HG03097 (cell line): ENCODE measurements around the gene KRTAP10-10.
"Not testable (repeated sequence)": the region's sequence is repeated elsewhere in the genome, so short reads cannot be mapped to it uniquely, and the experiment has no call there.

Experiments
- ATAC-seq: cut with Tn5 transposase; IDR thresholded peaks from one replicate; pipeline ENCODE4 v1.9.1; 2021; ENCODE audit not compliant: unreplicated experiment, low FRiP score

Gene KRTAP10-10

DNA sequence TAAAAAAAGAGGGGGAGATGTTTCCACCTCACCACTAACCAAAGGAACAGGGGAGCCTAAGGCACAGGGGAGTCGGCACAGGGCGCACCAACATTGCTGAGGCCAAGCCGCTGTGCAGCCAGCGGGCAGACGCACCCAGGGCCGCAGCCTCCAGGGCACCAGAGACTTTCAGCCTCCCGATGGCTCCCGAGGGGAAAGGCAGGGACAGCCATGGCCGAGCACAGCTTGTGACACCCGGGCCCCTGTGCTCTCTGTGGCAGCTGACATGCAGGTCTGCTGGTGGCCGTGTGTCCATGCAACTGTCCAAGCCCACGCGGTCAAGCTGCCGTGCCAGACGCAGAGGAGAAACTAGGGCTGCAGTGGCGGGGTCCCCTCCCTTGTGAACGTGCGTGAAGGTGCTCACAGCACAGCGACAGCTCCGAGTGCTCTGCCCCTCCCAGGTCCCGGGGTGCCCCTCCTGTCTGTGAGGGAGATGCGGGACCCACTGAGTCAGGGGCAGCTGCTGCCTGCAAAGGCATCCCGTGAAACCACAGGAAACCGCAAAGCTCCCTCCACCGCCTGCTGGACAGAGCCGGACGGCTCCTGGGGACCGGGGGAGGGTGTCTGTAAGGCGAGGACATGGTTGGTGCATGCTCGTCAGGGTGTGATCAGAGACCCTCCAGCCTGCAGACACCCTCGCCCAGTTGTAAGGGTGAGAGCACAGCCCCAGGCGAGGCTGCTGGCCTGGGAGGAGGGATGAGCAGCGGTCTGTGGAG lies 11.6 kb downstream of the KRTAP10-10 start:
- ATAC-seq = no peak

GRCh38 chr21:44649521-44650100 lies 12.5 kb downstream of the KRTAP10-10 start:
- ATAC-seq = no peak

DNA sequence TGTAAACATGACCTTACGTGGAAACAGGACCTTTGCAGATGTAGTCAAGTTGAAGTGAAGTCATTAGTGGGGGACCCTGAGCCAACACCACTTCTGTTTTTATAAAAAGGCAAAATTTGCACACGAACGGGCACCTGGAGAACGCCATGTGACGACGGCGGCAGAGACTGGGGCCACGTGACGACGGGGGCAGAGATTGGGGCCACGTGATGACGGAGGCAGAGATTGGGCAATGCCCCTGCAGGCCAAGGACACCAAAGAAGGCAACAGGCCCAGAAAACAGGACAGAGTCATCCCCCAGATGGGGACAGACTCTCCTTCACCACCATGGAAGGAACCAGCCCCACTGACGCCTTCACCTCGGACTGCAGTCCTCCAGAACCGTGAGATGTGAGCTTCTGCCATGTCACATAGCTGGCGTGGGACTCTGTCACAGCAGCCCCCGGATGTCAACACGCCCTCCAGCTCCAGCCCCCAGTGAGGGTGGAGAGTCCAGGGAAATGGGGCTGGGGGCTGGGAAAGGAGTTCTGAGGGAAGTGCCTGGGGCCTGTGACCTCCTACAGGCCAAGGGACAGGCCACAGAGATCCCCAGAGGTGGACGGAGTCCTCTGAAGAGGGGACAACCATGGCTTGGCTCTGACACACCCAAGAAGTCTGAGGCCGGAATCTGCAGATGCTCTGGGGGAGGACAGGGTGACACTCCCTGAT lies 13.3 kb downstream of the KRTAP10-10 start:
- no peak for ATAC-seq

DNA sequence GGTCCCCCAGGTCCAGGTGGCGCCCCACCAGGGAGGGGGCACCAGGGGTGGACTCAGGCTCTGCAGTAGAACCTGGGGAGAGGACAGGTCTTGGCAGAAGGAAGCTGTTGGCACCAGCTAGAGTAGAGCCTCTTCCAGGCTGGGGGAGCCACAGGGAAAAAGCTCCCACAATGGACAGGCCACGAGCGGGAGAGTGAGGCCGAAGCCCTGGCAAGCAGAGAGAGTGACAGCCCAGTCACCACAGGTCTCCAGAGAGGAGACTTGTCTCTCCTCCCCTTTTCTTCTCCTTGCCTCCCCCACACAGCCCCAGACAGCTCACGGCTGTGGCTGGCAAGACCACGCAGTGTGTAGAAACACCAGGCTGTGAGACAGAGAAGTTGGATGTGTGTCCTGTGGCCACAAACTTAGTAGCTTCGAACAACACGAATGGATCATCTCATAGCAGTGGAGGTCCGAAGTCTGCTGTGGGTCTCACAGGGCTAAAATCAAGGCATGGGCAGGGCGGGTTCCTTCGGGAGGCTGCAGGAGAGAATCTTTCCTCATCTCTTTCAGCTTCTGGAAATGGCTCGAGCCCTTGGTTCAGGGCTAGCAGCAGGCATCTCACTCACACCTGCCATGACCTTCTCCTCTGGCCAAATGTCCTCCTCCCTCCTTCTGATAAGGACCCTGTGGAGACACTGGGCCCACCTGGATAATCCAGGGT lies 14.0 kb downstream of the KRTAP10-10 start:
- no peak for ATAC-seq

- no peak for ATAC-seq
These were observed 16.0 kb downstream of the KRTAP10-10 start for GRCh38 chr21:44653123-44653522.

- no peak for ATAC-seq
These were observed 16.8 kb downstream of the KRTAP10-10 start for GRCh38 chr21:44653656-44654575.

DNA sequence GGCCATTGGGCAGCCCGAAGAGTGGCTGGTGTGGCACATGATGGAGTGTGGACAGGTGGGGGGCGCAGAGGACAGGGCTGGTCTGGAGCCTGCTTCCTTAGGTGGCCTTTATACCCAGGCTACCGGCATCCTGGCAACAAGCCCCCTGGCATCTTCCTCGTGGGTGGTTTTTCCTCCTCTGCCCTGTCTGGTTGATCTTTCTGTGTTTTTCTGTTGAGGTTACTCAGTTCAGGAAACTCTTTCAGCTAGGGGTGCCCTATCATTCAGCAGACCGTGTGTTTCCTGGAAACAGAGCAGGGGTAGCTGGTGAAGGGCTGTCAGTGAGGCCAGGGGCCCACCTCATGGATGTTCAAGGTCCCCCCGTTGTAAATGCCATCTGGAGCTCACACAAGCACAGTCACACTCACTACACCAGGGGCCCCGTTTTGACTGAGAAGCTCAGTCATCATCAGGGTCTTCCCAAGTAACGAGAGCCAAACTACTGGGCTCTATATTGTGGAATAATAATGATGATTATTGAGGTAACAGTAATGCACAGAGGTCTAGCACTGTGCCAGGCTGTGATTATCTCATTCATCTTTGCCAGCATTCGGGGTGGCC lies 17.5 kb downstream of the KRTAP10-10 start, which contains the start of gene KRTAP12-4:
Gene KRTAP12-4 (minus strand): TSS at position 84 of the 600 bp plus-strand sequence. CDS start 45 bp downstream, at position 39.
- no peak for ATAC-seq

DNA sequence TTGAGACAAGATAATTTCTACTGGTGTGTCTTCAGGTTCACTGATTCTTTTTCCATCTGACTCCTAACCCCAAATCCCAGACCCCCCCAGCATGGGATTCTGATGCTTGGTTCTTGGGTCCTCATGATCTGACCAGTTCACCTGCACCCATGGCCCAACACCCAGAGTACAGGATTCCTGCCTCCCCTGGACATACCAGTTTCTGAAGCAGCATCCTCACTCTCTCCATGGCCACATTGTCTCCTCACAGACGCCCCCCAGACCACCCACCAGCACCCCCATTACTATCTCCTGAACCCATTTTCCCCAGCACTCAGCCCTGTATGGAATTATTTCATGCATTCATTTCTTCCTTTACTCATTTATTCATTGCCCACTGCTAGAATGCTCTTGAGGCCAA lies 19.7 kb downstream of the KRTAP10-10 start:
- no peak for ATAC-seq

GRCh38 chr21:44657635-44658540 lies 20.7 kb downstream of the KRTAP10-10 start, which contains the start of gene KRTAP12-3:
KRTAP12-3 (plus strand) TSS chr21:44657932; CDS start chr21:44657980, 48 bp downstream.
- no peak for ATAC-seq

GRCh38 chr21:44658541-44658910 lies 21.4 kb downstream of the KRTAP10-10 start:
- ATAC-seq = no peak

- no peak for ATAC-seq
These were observed 21.9 kb downstream of the KRTAP10-10 start for GRCh38 chr21:44658913-44659595.

DNA sequence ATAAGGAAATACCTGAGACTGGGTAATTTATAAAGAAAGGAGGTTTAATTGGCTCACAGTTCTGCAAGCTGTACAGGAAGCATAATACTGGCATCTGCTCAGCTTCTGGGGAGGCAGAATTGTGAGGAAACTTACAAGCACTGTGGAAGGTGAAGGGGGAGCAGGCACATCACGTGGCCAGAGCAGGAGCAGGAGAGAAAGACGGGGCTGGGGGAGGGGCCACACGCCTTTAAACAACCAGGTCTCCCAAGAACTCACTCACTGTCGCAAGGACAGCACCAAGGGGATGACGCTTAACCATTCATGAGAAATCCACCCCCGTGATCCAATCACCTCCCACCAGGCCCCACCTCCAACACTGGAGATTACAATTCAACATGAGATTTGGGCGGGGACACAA lies 24.4 kb downstream of the KRTAP10-10 start:
- not testable (repeated sequence) for ATAC-seq

GRCh38 chr21:44664691-44665090 lies 27.5 kb downstream of the KRTAP10-10 start:
- ATAC-seq = no peak

- ATAC-seq = no peak
These were observed 29.5 kb downstream of the KRTAP10-10 start, which contains the start of gene KRTAP12-2 for GRCh38 chr21:44666401-44667320. KRTAP12-2 (minus strand) TSS chr21:44666927; CDS start chr21:44666886, 41 bp downstream.

- no peak for ATAC-seq
These were observed 30.5 kb downstream of the KRTAP10-10 start for GRCh38 chr21:44667612-44668011.

DNA sequence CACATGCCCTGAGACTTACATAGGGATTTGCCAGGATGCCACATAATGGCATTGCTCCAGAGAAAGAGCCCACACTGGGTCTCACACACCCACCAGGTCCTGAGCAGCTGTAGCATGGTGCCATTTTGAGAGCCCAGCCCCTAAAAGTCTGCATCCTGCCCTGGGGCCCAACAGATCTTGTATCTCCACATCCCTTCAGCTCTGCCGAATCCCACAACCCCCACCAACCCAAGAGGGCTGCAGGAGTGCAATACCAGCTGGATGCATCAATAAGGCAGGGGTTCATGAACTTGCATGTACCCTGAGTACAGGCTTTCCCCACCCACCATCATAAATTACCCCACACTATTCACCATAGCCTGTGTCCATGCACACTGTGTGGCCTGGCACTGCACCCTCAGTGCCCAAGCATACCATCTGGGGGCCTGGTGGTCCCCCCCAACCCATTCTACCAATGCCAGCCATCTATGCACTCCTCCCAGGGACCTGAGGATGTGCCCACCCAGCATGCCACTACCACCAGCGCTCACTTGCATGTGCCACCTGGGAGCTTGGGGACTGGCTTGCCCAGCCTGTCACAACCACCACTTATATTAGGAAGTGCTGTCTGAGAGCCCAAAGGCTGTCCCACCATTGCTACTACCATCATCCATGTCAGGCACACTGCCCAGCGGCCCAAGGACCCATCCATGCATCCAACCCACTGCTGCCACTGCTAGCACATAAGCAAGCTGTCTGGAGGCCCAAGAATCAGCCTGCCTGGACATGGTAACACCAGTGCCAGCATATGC lies 33.7 kb downstream of the KRTAP10-10 start:
- no peak for ATAC-seq
